Measurements from ENCODE around the gene PAK4. TPM values are rescaled to one million over a fixed set of nuclear protein-coding genes. Genes with fewer than 3 reads are reported as not detected.
A peak's percentile ranks its signal among the peaks of the same experiment; 100 is the strongest.

PAK4 gene
- total RNA-seq, 2 donors from 2014 or later = 11.2 to 13.7 TPM

DNA sequence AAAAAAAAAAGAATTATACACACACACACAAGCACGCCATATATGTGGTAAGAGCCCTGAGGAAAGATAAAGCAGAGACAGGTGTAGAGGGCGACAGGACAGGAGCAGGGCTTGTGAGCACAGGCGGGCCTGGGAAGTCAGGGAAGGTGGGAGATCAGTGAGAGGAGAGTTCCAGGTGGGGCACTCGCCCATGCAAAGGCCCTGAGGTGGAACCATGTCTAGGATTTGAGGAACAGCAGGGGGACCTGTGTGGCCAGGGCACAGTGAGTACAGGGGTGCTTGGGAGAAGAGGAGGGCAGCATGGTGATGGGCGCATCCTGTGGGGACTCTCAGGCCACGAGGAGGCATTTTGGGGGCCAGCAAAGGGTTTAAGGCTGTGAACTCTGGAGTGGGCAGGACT is 38.7 kb downstream of the PAK4 start:
- peaks cover 0 to 36% of the 10 kb centered on the region in 2 donors for H3K4me1 ChIP-seq
- no peaks in the 10 kb centered on the region for H3K36me3 ChIP-seq
- TF ChIP-seq, protein P1, sequence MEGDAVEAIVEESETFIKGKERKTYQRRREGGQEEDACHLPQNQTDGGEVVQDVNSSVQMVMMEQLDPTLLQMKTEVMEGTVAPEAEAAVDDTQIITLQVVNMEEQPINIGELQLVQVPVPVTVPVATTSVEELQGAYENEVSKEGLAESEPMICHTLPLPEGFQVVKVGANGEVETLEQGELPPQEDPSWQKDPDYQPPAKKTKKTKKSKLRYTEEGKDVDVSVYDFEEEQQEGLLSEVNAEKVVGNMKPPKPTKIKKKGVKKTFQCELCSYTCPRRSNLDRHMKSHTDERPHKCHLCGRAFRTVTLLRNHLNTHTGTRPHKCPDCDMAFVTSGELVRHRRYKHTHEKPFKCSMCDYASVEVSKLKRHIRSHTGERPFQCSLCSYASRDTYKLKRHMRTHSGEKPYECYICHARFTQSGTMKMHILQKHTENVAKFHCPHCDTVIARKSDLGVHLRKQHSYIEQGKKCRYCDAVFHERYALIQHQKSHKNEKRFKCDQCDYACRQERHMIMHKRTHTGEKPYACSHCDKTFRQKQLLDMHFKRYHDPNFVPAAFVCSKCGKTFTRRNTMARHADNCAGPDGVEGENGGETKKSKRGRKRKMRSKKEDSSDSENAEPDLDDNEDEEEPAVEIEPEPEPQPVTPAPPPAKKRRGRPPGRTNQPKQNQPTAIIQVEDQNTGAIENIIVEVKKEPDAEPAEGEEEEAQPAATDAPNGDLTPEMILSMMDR (IDR thresholded peaks at IDR 0.05) = no peak
- no peaks in the 10 kb centered on the region for H3K27me3 ChIP-seq
- DNase-seq (ENCODE audit: low spot score) = no peak
- no peaks in the 10 kb centered on the region for H3K9me3 ChIP-seq
- no peak overlapping the region for H3K4me3 ChIP-seq
- no peak overlapping the region for H3K27ac ChIP-seq

DNA sequence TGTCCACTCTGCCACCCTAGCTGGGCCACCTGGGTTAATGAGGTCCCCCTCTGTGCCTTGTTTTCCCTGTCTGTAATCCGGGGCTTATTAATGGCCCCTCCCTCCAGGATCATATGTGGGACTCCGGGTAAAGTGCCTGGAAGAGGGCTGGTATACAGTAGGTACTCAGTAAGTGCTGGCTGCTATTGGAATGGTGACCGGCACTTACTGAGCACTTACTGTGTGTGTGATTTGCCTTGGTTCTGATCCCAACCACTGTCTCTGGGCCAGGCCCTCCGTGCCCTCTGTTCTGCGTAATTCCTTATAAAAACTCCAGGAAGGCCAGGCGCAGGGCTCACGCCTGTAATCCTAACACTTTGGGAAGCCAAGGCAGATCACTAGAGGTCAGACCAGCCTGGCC is 40.3 kb downstream of the PAK4 start:
- peaks cover 0 to 24% of the 10 kb centered on the region in 2 donors for H3K4me1 ChIP-seq
- H3K9me3 ChIP-seq = no peaks in the 10 kb centered on the region
- DNase-seq (ENCODE audit: low spot score) = no peak
- TF ChIP-seq, protein P1 (IDR thresholded peaks at IDR 0.05) = no peak
- H3K4me3 ChIP-seq = no peak overlapping the region
- no peaks in the 10 kb centered on the region for H3K27me3 ChIP-seq
- H3K36me3 ChIP-seq = peaks cover 5% of the 10 kb centered on the region
- H3K27ac ChIP-seq = no peak overlapping the region

DNA sequence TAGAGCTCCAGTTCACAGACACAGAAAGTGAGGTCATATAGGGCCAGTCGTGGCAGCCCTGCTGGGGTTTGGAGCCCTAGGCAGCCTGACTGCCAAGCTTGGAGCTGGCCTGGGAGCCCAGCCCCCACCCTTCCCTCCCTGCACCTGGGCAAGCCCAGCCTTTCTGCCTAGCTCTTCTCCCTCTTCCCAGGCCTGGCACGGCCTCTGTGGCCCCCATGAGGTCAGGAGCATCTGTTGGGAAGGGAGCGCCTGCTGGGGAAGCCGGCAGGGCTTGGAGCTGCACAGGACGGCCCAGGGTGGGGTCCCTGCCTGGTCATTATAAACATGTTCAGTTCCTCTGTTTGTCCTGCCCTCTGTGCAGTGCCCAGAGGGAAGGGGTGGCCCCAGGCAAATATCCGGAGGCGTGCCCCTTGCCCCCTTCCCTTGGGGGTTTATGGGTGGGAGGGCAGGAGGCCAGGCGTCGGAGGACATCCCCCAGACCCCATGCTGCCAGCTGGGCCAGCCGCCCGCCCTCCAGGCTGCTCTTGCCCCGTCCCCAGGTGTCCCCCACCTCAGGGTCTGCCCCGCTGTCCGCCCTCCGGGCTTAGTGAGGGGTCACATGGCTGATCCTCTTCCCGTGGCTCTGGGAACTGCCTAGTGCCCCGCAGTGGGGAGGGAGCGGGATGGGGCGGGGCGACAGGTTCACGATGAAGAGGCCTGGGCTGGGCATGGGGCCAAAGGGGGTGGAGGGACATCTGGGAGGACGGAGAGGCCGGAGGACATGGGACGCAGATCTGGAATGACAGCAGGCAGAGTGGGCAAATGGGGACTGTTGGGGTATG is 41.2 kb downstream of the PAK4 start:
- no peaks in the 10 kb centered on the region for H3K9me3 ChIP-seq
- TF ChIP-seq, protein P1 (IDR thresholded peaks at IDR 0.05) = no peak
- peak overlapping the region in 1 of 2 donors; percentile 20 for H3K27ac ChIP-seq
- H3K4me3 ChIP-seq = no peak overlapping the region
- H3K4me1 ChIP-seq = peaks cover 0 to 21% of the 10 kb centered on the region in 2 donors
- peaks cover 5% of the 10 kb centered on the region for H3K36me3 ChIP-seq
- peak; percentile 76 for DNase-seq (ENCODE audit: low spot score)
- H3K27me3 ChIP-seq = no peaks in the 10 kb centered on the region

- Histone ChIP-seq H3K36me3 (peaks cover 10% of the 10 kb centered on the region), H3K4me3 (no peak overlapping the region), H3K4me1 (peaks cover 0 to 21% of the 10 kb centered on the region in 2 donors), H3K9me3 (no peaks in the 10 kb centered on the region), H3K27ac (peak overlapping the region in 1 of 2 donors; percentile 20), H3K27me3 (no peaks in the 10 kb centered on the region)
- TF ChIP-seq, protein P1 (IDR thresholded peaks at IDR 0.05) = no peak
- no peak for DNase-seq (ENCODE audit: low spot score)
These were observed 42.1 kb downstream of the PAK4 start for GRCh38 chr19:39167461-39168257.

- H3K4me3 ChIP-seq = no peak overlapping the region
- DNase-seq (ENCODE audit: low spot score) = no peak
- H3K4me1 ChIP-seq = peaks cover 0 to 21% of the 10 kb centered on the region in 2 donors
- no peak overlapping the region for H3K27ac ChIP-seq
- no peaks in the 10 kb centered on the region for H3K9me3 ChIP-seq
- no peaks in the 10 kb centered on the region for H3K27me3 ChIP-seq
- TF ChIP-seq, protein P1 (IDR thresholded peaks at IDR 0.05) = no peak
- H3K36me3 ChIP-seq = peaks cover 17% of the 10 kb centered on the region
These were observed 42.9 kb downstream of the PAK4 start for GRCh38 chr19:39168258-39169142.

All from right atrium auricular region (tissue), 2 donors.